ENCODE results near the gene ATAD2B.
"Not testable (repeated sequence)": the region's sequence is repeated elsewhere in the genome, so short reads cannot be mapped to it uniquely, and the experiment has no call there.

The ATAD2B gene

DNA sequence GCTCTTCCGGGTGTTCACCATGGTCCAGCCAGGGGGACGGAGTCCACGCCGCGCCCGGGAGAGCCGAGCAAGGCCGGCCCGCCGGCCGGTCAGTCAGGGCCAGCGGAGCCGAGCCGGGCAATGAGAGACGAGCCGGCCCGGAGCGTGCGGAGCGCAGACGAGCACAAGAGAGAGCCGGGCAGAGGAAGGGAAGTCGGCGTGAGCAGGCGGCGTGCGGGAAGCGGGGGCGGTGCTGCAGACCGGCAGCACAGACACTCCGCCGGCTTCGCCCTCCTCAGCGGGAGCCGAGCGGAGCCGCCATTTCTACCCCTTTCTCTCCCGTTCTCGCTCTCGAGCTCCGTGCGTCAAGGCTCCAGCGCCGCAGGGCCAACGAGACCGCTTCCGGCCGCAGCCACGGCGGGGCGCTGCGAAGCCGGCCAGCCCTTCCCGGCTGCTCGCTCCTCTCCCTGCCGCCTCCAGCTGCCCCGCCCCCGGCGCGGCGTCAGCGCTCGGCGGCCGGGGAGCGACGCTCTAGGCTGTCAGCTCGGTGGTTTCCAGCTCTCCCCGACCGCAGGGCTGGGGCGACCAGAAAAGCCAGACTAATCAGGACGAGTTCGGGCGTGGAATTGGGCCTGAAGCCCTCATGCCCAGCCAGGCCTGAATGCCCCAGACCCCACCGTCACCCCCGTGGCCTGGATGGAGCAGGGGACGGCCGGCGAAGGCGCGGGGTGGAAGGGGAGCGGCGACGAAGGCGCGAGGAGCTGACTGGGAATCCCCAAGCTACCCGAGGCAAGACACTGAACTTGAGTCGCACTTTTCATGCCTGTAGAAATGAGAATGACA is at the start of gene ATAD2B:
Gene ATAD2B, minus strand, starts transcription at position 374 of the 822 bp plus-strand sequence. Its CDS starts 353 bp downstream, at position 21.
- DNase-seq (ENCODE audit: low spot score): peak; percentile 79

DNA sequence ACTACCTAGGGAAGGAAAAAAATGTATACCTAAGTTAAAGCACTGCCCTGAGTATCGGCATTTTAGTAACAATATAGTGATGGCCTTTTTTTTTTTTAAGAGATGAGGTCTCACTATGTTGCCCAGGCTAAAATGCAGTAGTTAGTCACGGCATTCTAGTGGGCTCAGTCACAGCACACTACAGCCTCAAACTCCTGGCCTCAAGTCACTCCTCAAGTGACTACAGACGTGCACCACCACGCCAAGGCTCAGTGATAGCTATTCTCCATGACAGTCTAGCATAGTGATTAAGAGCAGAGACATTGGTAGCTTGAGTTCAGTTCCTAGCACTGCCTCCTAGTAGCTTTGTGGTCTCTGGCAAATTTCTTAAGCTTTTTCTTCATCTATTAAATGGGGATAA is 40.9 kb upstream of the ATAD2B start:
- no peak for DNase-seq (ENCODE audit: low spot score)

DNA sequence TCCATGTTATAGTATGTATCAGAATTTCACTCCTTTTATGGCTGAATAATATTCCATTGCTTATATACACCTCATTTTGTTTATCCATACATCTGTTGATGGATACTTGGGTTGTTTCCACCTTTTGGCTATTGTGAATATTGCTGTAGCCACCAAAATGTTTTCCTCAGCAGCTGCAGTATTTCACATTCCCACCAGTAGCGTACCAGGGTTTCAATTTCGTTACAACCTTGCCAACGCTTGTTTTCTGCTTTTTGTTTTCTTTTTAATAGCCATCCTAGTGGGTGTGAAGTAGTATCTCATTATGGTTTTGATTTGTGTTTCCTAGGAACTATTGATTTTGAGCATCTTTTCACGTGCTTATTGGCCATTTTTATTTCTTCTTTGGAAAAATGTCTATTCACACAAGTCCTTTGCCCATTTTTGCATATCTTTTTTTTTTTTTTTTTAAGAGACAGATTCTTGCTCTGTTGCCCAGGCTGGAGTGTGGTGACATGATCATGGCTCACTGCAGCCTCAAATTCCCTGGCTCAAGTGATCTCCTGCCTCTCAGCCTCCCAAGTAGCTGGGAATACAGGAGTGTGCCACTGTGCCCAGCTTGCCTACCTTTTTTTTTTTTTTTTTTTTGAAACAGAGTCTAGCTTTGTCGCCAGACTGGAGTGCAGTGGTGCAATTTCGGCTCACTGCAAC is 27.5 kb upstream of the ATAD2B start:
- DNase-seq (ENCODE audit: low spot score): no peak

GRCh38 chr2:23953625-23954024 is 26.7 kb upstream of the ATAD2B start:
- no peak for DNase-seq (ENCODE audit: low spot score)

DNA sequence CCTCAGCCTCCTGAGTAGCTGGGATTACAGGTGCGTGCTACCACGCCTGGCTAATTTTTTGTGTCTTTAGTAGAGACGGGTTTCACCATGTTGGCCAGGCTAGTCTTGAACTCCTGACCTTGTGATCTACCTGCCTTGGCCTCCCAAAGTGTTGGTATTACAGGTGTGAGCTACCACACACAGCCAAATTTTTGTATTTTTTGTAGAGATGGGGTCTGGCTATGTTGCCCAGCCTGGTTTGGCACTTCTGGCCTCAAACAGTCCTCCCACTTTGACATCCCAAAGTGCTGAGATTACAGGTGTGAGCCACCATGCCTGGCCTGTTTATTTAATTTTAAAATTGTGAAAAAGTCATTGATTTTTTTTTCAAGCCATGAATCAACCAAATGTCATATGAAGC is 25.6 kb upstream of the ATAD2B start:
- DNase-seq (ENCODE audit: low spot score): not testable (repeated sequence)

DNA sequence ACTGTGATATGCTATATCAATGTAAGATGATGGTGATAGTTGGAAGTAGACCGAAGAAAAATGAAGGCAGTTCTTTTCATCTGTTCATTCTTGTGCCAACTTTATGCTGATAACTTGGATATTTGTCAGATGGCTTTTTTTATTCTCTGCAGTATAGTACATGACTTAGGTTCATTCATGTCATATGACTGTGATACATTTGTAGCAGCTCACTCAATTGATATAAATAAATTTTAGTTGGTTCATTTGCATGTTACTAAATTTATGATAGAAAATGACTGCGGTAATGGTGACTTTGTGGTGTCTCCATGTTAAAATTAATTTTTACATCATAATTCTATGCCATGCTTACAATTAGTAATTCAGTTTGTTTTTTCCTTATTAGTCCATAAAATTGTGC is 20.4 kb upstream of the ATAD2B start:
- no peak for DNase-seq (ENCODE audit: low spot score)

GRCh38 chr2:23944976-23945375 is 18.1 kb upstream of the ATAD2B start:
- DNase-seq (ENCODE audit: low spot score): no peak

DNA sequence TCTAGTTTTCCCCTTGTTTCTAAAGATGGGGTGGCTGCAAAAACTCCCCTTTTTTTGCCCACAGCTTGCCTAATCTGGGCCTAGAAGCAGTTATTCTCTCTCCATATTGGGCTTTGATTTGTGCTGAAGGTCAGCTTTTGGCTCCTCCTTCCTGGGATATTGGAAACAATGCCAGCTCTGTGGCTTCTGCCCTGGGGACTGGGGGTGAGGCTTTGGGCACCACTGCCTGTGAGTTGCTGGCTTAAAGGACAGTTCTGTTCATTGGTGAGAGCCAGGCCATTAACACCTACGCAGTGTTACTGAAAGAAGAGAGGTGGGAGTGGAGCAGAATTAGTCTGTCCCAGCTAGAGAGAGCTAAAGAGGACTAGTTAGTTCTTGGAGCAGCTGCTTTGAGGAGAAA is 17.6 kb upstream of the ATAD2B start:
- no peak for DNase-seq (ENCODE audit: low spot score)

GRCh38 chr2:23943666-23944065 is 16.7 kb upstream of the ATAD2B start:
- DNase-seq (ENCODE audit: low spot score): no peak

DNA sequence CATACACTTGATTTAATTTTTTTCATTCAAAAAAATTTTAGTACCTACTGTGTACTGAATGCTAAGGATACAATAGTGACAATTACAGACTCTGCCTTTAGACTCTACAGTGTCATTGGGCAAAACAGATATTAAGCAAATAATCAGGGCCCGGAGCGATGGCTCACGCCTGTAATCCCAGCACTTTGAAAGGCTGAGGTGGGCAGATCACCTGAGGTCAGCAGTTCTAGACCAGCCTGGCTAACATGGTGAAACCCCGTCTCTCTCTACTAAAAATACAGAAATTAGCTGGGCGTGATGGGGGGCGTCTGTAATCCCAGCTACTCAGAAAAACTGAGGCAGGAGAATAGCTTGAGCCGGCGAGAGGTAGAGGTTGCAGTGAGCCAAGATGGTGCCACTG is 14.7 kb upstream of the ATAD2B start:
- DNase-seq (ENCODE audit: low spot score): no peak

GRCh38 chr2:23940718-23941620 is 14.0 kb upstream of the ATAD2B start:
- peak; percentile 15 for DNase-seq (ENCODE audit: low spot score)

DNA sequence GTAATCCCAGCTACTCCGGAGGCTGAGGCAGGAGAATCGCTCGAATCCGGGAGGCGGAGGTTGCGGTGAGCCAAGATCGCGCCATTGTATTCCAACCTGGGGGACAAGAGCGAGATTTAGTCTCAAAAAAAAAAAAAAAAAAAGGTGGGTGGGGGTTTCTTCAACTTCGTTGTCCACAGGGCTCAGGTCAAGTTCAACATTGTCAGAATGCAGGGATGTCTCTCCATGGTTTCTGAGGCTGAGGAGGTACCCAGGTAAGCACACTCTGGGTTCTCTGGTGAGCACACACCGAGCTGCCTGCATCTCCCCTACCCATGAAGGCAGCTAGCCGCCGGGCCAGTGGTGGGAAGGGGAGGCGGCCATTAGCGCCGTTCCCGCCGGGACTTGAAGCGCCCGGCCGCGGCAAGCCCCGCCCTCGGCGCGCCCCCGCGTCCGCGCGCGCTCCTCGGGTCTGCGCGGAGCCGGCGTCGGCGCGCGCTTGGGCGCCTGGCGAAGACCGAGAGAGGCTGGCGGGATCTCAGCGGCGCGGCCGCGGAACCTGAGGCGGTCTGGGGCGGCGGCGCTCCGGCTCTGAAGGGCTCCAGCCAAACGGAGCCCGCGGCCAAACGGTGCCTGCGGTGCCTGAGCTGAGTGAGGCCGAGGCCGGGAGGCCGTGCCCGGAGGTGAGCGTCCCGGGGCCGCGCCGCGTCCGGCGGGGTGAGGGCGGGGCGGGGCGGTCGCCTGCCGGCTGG is 13.2 kb upstream of the ATAD2B start, which contains the start of gene UBXN2A:
Gene UBXN2A, plus strand, starts transcription at position 477 of the 731 bp plus-strand sequence. CDS start 17,852 bp downstream, outside the sequence.
- DNase-seq (ENCODE audit: low spot score): peak; percentile 79

GRCh38 chr2:23934259-23934658 is 7.3 kb upstream of the ATAD2B start:
- DNase-seq (ENCODE audit: low spot score): no peak

- DNase-seq (ENCODE audit: low spot score): peak; percentile 28
These were observed 603 bp downstream of the ATAD2B start for GRCh38 chr2:23926290-23926749.

GRCh38 chr2:23925702-23926289 is 1.1 kb downstream of the ATAD2B start:
- peak; percentile 20 for DNase-seq (ENCODE audit: low spot score)

- no peak for DNase-seq (ENCODE audit: low spot score)
These were observed 2.1 kb downstream of the ATAD2B start for GRCh38 chr2:23924589-23925359.

GRCh38 chr2:23918837-23919489 is 8.0 kb downstream of the ATAD2B start:
- DNase-seq (ENCODE audit: low spot score): no peak

DNA sequence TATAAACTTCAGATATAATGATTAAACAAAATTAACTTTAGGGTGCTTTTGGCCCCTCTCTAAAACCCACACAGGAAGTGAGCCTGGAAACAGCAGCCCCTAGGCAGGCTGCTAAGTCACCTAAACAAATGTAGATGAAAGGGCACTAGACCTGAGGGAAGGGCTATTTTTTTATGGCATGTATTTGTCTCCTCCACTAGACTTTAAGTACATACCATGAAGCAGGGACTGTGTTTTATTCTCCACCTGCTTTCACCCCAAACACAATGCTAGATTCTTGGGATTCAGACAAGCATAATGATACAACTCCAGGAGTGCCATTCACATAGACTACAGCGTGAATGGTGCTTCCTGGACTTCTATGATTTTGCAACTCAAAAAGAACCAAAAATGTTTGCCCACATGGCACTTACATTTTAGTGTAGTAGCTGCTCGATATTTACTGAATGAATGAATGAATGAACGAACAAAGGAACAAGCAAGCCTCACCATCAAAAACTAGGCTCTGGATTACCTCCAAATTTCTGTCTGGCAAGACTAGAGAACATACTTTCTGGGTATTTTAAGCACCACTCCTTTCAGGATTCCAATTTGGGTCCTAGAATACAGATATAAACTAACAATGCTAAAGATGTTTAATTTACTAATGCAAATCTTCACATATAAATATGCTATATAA is 10.1 kb downstream of the ATAD2B start:
- DNase-seq (ENCODE audit: low spot score): no peak

DNA sequence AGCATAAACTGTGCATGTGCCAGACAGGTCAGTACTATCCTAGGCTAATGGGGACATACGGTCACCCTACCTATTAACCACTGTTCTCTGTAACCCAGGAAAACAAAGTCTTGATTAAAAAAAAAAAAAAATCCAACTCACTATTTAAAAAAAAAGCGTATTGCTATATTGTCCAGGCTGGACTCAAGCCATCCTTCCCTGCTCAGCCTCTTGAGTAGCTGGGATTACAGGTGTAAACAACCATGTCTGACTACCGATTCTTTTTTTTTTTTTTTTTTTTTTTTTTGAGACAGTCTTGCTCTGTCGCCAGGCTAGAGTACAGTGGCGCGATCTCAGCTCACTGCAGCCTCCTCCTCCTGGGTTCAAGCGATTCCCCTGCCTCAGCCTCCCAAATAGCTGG is 11.6 kb downstream of the ATAD2B start:
- no peak for DNase-seq (ENCODE audit: low spot score)
